GM21825 (cell line): ENCODE measurements around the gene DHX40.
"Not testable (repeated sequence)": the region's sequence is repeated elsewhere in the genome, so short reads cannot be mapped to it uniquely, and the experiment has no call there.

Experiments
- ATAC-seq: cut with Tn5 transposase; IDR thresholded peaks from one replicate; pipeline ENCODE4 v1.9.1; 2021; ENCODE audit warnings: mild to moderate bottlenecking, moderate library complexity; ENCODE audit not compliant: unreplicated experiment

The DHX40 gene, protein sequence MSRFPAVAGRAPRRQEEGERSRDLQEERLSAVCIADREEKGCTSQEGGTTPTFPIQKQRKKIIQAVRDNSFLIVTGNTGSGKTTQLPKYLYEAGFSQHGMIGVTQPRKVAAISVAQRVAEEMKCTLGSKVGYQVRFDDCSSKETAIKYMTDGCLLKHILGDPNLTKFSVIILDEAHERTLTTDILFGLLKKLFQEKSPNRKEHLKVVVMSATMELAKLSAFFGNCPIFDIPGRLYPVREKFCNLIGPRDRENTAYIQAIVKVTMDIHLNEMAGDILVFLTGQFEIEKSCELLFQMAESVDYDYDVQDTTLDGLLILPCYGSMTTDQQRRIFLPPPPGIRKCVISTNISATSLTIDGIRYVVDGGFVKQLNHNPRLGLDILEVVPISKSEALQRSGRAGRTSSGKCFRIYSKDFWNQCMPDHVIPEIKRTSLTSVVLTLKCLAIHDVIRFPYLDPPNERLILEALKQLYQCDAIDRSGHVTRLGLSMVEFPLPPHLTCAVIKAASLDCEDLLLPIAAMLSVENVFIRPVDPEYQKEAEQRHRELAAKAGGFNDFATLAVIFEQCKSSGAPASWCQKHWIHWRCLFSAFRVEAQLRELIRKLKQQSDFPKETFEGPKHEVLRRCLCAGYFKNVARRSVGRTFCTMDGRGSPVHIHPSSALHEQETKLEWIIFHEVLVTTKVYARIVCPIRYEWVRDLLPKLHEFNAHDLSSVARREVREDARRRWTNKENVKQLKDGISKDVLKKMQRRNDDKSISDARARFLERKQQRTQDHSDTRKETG

DNA sequence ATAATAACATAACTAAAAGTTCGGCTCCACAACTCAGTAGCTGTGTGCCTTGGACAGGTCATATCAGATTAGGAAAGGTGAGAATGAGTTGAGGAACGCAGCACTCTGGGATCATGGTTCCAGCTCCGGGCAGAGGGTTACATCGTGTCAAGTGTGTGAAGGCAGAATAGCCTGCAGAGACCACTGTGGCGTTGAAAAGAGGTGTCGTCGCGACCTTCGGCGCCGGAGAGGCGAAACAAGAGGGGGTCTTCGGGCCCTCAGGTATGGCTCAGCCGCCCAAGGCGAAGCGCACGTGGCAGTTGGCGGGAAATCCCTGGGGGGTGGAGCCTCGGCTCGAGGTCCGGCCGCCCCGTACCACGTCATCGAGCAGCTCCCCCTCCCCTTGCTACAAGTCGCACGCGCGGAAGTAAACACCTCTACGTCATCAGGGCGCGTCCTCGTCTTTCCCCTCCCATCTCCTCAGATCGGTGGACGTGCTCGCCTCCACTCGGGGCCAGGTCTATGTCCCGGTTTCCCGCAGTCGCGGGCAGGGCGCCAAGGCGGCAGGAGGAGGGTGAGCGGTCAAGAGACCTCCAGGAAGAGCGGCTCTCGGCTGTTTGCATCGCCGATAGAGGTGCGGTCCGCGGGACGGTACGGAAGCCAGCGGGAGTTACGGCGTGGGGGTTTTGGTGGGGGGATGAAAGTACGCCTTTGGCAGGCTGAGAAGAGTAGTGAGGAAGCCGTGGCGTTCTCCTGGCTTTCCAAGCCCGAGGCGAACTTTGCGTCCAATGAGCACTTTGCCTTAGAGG lies at the start of gene DHX40:
Gene DHX40, plus strand, starts transcription at position 440 of the 788 bp plus-strand sequence. Its CDS starts 62 bp downstream, at position 502.
- ATAC-seq, result peak; percentile 84

DNA sequence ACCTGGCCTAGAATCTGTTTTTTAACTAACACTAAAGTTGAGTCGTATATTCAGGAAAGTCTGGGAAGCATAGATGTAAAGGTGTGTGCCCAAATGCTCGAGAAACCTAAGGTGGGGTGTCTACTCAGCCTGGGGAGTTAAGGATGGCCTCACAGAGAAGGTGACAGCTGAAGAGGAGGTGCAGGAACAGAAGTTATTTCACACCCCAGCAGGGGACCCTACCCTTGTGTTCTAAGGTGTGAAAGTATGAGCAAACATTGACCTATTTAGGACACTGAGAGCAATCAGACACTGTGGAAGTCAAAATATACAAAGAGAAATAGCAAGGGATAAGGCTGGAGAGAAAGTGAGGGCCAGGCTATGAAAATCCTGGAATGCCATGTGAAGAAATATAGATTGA lies 49.0 kb upstream of the DHX40 start:
- no peak for ATAC-seq

DNA sequence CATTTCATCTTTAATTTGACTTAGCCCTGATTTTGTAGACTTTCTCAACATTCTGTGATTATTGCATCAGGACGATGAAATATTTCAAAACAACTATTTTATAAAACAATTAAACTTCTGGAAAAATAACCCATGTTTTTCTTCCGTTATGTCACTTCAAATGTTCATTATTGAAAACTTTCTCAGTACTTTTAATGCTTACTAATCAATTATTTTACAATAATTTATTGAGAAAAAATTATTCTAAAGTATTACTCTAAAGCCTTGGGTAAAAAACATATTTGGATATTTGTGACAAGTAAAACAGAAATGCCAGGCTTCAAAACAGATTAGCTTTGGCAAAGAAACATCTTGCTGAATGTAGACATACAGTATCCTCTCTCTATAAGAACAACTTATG lies 46.3 kb upstream of the DHX40 start:
- ATAC-seq, result no peak

DNA sequence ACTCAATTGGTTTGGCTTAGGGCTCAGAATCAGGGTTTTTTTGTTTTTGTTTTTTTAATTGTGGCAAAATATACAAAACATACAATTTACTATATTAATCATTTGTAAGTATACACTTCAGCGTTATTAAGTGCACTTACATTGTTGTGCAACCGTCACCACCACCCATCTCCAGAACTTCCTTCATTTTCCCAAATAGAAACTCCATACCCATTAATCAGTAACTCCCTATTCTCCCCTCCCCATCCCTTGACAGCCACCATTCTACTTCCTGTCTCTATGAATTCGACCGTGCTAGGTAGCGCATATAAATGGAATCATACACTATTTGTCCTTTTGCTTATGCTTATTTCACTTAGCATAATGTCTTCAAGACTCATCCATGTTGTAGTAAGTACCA lies 45.2 kb upstream of the DHX40 start:
- ATAC-seq, result no peak

DNA sequence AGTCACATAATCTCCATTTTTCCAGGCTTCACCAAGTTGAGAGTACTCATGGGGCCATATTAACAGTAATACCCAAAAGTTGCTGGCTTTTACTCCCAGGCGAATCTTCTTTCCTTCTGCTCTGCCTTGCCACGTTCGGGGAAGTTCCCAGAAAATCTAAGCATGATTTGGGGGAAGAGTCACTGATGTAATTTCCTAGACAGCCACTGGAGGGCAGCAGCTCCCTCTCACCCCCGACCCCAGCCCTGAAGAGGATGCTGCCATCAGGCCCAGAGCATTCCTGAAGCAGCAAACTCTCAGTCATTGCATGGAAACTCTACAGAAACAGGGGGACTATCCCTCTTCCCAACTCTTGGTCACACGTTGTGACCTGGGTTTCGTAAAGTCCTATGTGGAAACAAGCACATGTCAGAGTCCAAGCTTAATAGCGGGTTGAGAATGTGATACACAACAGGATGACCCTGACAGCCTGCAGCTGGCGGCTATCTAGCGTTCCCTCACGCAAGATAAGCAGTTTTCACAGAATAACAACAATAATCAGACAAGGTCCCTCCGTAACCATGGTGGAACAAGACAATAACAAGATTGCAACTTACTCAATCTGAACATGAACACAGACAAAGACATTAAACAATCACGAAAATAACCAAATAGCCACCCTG lies 43.8 kb upstream of the DHX40 start:
- no peak for ATAC-seq

DNA sequence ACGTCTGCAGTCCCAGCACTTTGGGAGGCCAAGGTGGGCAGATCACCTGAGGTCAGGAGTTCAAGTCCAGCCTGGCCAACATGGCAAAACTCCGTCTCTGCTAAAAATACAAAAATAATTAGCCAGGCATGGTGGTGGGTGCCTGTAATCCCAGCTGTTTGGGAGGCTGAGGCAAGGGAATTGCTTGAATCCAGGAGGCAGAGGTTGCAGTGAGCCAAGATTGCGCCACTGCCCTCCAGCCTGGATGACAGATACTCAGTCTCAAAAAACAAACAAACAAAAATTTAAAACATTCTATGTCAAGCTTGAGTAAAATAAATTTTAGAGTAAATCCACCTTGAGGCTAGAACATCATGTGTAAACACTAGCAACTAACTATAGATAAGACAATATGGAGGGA lies 40.5 kb upstream of the DHX40 start:
- not testable (repeated sequence) for ATAC-seq

DNA sequence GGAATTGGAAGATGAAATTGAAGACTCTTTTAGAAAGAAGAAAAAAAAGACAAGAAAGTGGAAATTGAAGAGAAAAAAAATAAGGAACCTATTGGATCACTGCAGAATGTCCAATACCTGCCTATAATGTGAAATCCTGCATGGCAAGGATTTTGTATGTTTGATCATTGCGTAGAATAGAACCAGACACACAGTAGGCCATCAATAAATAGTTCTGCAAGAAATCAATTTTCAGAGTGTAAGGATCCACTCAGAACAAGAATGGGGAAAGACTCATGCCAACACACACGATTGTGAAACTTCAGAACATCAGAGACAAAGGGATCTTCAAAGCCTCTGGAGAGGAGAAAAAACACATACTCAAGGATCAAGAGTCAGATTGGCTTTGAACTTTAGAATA lies 39.7 kb upstream of the DHX40 start:
- ATAC-seq, result no peak

DNA sequence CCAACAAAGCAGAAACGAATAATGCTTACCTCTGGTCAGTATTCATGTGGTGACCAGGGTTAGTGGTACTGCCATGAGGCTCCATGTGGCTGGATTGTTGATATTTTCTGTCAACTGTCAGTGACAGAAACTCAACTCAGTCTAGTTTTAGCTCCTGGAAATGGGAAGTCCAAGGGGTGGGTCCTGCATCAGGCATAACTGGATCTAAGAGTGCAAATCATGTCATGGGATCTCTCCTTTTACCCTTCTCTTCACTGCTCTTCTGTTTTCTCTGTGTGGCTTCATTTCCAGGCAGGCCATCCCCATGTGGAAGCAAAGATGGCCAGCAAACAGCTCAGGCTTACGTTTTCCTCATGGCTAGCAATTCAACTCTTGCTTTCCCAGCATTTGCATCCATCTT lies 39.0 kb upstream of the DHX40 start:
- no peak for ATAC-seq

DNA sequence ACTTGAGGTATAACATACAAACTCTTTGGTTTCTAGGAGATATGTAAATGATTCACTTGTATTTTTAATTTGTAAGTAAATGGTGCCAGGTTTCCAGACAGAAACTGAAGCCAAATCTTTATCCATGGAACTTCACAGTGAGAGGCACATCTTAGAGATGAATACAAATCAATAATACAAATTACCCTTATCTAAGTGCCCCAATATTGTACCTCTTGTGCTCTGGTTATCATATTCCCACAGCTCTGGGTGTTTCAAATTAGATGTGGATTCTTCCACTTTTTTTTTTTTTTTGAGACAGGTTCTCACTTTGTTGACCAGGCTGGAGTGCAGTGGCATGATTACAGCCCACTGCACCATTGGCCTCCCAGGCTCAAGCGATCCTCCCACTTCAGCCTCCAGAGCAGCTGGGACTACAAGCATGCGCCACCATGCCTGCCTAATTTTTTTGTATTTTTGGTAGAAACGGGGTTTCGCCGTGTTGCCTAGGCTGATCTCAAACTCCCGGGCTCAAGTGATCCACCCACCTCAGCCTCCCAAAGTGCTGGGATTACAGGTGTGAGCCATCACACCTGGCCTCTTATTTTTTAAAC lies 38.0 kb upstream of the DHX40 start:
- no peak for ATAC-seq

DNA sequence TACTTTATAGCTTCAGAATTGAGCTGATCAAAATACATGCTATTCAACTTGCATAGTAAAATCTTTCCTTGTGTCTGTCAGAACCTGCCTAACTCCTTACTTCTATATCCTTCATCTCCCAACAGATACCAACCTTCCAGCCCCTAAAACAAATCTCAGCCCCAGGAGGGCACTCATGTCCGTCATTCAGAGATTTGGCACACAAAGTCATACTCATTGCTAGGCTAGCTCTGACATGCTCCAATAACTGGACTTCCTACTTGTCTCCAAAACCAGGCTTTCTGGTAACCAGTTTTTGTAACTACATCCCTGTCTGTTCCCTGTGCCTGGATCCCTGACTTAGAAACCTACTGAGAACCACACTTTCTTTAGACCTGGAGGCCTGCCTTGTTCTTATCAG lies 37.5 kb upstream of the DHX40 start:
- ATAC-seq, result no peak

DNA sequence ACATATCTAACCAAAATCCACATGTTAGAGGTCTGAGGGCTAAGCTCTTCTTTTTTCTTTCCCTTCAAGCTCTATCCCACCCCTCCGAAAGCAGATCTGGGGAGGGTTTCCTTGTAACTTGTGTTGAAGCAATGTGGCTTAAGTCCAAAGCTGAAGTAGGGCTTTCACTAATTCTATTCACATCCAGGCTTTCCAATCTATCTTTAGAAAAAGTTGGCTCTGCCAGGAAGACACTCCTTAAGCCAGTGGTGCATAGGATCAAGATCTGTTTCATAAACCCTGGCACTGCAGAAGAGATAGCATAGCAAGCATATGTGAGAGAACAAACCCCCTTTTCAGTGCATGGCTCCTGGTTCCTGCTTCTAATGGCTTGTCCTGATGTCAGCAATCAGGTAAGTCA lies 34.9 kb upstream of the DHX40 start:
- ATAC-seq, result no peak

DNA sequence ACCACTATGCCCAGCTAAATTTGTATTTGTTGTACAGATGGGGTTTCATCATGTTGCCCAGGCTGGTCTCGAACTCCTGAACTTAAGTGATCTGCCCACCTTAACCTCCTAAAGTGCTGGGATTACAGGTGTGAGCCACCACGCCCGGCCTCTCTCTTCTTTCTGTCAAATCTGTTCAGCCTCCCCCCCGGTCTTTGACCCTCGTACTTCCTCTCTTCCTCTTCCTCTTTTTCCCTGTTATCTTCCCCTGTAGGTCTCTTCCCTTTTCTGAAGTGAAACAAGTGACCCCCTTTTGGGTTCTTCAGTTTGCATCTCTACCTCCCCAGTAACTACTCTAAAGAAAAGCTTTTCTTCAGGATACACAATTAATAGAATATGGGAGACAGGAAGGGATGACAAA lies 31.7 kb upstream of the DHX40 start:
- ATAC-seq, result no peak

DNA sequence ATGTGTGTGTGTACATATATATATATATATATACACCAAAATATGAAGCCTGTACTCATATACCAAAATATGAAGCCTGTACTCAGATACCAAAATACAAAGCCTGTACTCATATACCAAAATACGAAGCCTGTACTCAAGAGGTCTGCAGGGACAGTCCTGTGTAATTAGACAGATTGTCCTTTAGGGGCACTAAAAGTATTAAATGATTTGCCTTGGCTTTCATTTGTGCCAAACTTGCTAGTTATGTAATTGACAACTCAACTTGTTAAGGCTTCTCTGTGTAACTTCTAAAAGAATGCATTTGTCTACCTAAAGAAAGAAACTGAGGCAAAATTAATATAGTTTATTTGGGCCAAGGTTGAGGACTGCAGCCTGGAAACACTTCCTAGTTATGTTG lies 30.8 kb upstream of the DHX40 start:
- ATAC-seq, result no peak

DNA sequence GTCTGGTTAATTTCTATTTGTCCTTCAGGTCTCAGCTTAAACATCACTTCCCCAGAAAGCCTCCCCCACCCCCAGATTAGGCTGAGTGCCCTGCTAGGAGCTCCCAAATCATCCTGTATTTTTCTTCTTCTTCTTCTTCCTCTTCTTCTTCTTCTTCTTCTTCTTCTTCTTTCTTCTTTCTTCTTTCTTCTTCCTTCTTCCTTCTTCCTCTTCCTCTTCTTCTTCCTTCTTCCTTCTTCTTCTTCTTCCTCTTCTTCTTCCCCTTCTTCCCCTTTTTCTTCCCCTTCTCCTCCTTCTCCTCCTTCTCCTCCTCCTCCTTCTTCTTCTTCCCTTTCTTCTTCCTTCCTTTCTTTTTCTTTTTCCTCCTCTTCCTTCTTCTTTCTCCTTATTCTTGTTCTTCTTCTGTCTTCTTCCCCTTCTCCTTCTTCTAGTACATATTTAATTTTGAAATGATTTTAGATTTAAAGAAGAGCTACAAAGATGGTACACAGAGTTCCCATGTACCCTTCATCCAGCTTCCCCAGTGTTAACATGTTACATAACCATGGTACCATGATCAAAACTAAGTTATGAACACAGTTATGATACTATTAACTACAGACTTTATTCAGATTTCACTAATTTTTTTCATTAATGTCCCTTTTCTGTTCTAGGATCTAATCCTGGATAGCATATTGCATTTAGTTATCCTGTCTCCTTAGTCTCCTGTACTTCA lies 27.1 kb upstream of the DHX40 start:
- no peak for ATAC-seq

DNA sequence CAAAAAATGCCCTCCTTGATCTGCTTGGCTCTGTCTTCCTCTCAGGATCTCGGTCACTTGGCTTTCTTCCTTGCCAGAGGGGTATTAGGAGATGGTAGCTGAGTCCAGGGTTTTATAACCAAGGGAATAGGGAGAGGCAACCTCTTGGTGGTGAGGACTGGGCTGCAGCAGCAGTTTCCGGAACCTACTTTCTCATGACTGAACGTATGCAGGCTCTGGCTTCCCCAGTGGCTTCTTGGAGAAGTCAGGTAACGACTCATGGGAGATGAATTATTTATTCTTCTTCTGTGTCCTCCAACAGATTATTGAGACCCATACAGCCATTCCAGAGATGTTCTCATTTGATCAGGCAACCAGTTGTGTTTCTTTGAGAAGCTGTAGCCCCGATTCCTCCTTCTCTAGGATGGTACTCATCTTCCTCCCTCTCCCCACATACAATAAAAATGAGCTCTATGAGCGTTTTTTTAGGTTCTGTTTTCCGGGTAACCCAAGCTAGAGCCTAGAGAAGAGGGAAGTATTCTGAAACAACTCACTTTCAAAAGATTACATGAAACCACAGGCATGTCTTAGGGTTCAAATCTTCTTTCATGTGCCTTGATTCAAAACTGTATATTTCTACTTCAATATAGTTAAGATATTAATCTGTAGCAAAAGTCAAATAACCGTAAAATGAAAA lies 22.3 kb upstream of the DHX40 start:
- no peak for ATAC-seq

DNA sequence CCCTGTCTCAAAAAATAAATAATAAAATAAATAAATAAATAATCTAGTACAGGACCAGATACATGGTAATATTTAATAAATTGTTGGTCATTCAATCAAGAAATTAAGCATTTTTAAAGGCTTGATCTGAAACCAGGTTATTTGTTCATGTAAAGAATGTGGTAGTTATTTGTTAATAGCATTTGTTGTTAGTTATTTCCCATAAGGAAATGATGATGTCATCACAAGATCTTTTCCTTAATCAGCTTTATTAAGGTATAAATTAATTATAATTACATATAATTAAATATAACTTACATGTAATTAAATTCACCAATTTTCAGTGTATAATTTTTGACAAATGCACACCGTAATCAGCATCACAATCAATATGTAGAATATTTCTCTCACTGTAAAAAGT lies 19.5 kb upstream of the DHX40 start:
- no peak for ATAC-seq

DNA sequence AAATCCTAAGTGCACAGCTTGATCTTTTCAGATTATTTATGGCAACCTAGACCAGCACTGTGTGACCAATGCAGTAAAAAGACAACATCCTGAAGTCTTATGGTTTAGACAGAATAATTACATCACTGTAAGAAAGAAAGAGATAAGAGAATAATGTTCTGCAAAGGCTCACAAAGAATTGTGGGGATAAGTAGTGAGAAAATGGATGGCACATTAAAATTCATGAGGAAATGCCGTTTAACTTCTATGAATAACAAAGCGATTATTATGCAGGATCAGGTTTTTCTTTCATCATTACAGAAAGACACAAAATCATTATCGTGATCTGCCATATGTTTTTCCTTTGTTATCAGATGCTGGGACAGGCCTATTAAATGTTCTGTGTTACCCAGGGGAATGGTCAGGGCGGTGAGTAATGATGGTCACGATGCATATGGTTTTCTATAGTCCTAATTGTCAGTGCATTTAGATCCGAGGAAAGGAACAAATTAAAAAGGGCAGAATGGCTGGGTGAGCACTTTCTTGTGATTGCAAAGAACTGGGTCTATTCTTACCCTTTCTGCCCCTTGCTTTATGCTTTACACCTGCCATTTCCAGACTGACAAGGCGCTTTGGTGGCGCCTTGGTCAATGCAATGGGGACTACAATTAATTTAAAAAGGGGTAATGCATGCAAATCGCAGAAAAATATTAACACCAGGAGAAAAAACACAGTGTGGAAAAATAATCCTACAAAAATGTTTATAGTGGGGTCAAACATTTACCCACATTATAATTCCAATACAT lies 18.1 kb upstream of the DHX40 start:
- ATAC-seq, result no peak

DNA sequence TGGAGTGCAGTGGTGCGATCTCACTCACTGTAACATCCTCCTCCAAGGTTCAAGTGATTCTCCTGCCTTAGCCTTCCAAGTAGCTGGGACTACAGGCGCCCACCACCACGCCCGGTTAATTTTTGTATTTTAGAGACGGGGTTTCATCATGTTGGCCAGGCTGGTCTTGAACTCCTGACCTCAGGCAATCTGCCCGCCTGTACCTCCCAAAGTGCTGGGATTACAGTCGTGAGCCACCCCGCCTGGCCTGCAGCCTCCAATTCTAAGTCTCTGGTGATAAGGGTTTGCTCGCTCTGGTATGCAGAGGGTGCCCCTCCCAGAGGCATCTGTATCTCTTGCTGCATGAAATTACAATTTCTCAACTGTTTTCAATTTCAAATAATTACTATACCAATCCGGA lies 16.4 kb upstream of the DHX40 start:
- ATAC-seq, result not testable (repeated sequence)

DNA sequence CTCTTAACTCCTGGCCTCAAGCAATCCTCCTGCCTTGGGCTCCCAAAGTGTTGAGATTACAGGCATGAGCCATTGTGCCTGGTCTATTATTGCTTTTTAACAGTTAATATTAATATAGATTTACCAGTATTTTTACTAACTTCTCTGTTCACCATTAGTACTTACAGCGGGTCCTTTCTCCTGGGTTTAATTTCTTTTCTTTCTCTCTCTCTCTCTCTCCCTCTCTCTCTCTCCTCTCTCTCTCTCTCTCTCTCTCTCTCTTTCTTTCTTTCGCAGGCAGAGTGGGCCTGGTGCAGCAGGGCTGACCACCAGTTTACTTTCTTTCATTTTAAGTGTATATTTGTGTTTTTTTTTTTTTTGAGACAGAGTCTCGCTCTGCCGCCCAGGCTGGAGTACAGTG lies 14.7 kb upstream of the DHX40 start:
- no peak for ATAC-seq
